Measurements from ENCODE around the gene RNF38.
A peak's percentile ranks its signal among the peaks of the same experiment; 100 is the strongest.
"Not testable (repeated sequence)": the region's sequence is repeated elsewhere in the genome, so short reads cannot be mapped to it uniquely, and the experiment has no call there.

The RNF38 gene

DNA sequence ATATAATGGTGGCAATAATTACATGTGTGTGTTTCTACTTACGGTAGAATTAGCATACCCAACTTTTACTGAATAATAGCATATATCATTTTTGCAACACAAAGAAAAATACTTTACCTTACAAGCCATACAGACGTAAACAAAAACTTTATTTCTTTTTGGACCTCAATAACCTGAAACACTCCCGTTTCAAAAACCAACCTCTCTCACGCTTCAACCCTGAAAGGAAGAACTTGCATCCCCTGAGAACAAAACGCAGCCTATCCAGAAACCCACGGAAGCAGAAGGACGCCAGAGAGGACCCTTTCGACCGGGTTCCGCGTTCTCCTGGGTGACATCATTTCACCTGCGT is at the start of gene RNF38:
Gene RNF38 (minus strand): TSS at position 290 of the 352 bp plus-strand sequence. CDS start 161 bp downstream, at position 129.
- peak within 1 kb of the TSS; percentile 70 for H3K4me3 ChIP-seq (ENCODE audit: low read depth, low read length)
- no peak for DNase-seq (ENCODE audit: low read depth)
- TF ChIP-seq, protein P1, sequence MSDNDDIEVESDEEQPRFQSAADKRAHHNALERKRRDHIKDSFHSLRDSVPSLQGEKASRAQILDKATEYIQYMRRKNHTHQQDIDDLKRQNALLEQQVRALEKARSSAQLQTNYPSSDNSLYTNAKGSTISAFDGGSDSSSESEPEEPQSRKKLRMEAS (IDR thresholded peaks at IDR 0.05; ENCODE audit: low read depth, low read length), result no peak
- TF ChIP-seq MYC (IDR thresholded peaks at IDR 0.05; ENCODE audit: low read depth, low read length), result no peak
- no peak for TF ChIP-seq POLR2A (IDR thresholded peaks at IDR 0.05; ENCODE audit: extremely low read depth, insufficient read length)
- TF ChIP-seq, protein P2, sequence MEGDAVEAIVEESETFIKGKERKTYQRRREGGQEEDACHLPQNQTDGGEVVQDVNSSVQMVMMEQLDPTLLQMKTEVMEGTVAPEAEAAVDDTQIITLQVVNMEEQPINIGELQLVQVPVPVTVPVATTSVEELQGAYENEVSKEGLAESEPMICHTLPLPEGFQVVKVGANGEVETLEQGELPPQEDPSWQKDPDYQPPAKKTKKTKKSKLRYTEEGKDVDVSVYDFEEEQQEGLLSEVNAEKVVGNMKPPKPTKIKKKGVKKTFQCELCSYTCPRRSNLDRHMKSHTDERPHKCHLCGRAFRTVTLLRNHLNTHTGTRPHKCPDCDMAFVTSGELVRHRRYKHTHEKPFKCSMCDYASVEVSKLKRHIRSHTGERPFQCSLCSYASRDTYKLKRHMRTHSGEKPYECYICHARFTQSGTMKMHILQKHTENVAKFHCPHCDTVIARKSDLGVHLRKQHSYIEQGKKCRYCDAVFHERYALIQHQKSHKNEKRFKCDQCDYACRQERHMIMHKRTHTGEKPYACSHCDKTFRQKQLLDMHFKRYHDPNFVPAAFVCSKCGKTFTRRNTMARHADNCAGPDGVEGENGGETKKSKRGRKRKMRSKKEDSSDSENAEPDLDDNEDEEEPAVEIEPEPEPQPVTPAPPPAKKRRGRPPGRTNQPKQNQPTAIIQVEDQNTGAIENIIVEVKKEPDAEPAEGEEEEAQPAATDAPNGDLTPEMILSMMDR (IDR thresholded peaks at IDR 0.05; ENCODE audit: low read depth, low read length), result no peak

DNA sequence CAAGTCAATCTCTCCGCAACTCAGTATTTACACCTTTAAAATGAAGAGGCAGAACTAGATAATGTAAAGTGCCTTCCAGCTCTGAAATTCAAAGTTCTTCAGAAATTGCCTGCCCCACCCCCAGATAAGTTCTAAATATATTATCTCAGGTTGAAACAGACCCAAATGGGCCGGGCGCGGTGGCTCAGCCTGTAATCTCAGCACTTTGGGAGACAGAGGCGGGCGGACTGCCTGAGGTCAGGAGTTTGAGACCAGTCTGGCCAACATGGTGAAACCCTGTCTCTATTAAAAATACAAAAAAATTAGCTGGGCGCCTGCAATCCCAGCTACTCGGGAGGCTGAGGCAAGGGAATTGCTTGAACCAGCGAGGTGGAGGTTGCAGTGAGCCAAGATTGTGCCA is 48.5 kb upstream of the RNF38 start:
- not testable (repeated sequence) for DNase-seq (ENCODE audit: low read depth); H3K4me3 ChIP-seq (ENCODE audit: low read depth, low read length)

DNA sequence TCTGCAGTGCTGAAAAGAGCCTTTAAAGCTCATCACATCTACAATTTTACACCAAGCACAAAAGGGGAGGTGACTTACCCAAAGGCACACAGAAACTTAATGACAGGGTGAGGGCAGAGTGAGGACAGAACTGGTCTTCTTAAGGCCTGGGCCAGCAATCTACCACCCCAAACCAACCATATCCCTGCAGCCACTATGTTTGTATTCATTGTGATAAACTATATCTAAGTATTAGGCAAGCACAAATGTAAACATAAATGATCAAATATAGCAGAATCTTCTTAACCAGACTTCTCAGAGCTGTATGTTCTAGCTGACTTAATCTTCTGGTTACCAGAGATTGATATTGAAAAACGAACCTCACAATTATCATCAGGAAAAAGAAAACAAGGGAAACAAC is 47.9 kb upstream of the RNF38 start:
- DNase-seq (ENCODE audit: low read depth), result no peak

DNA sequence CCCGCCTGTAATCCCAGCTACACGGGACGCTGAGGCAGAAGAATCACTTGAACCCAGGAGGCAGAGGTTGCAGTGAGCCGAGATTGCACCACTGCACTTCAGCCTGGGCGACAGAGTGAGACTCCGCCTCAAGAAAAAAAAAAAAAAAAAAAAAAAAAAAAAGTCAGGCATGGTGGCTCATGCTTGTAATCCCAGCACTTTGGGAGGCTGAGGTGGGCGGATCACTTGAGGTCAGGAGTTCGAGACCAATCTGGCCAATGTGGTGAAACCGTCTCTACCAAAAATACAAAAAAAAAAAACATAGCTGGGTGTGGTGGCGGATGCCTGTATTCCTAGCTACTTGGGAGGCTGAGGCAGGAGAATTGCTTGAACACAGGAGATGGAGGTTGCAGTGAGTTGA is 46.6 kb upstream of the RNF38 start:
- not testable (repeated sequence) for H3K4me3 ChIP-seq (ENCODE audit: low read depth, low read length); DNase-seq (ENCODE audit: low read depth)

More for the DNA sequence above, 47.9 kb upstream of the RNF38 start:
- no peak overlapping the region for H3K4me3 ChIP-seq (ENCODE audit: low read depth, low read length)
- TF ChIP-seq MYC (IDR thresholded peaks at IDR 0.05; ENCODE audit: low read depth, low read length), result no peak
- no peak for TF ChIP-seq POLR2A (IDR thresholded peaks at IDR 0.05; ENCODE audit: extremely low read depth, insufficient read length)
- TF ChIP-seq, protein P2 (IDR thresholded peaks at IDR 0.05; ENCODE audit: low read depth, low read length), result no peak

DNA sequence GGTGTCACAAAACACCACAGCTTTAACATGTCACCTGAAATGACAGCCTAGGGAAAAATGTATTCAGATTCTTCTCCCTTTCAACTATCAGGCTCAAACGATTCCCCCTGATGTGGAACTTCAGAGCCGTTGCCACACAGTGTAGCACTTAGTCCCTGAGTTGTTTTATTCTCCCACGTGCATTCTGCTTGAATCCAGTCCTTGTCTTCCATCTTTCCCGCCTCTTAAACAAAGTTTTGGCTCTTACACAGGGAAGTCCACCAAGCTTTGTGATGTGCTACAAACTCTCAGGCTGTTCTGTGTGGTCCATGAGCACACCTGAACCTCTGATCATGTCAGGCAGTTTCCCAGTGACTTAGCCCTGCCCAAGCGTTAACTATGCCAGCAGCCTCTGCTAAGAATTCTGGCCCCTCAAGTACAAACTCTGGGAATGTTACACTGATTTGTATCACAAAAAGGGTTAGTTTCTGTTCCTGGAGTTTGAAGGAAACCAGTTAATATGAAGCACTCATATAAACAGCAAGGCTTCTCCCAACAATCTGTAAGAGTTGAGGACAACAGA is 45.8 kb upstream of the RNF38 start:
- TF ChIP-seq, protein P2 (IDR thresholded peaks at IDR 0.05; ENCODE audit: low read depth, low read length), result no peak
- no peak for TF ChIP-seq MYC (IDR thresholded peaks at IDR 0.05; ENCODE audit: low read depth, low read length)
- TF ChIP-seq, protein P1 (IDR thresholded peaks at IDR 0.05; ENCODE audit: low read depth, low read length), result no peak
- TF ChIP-seq POLR2A (IDR thresholded peaks at IDR 0.05; ENCODE audit: extremely low read depth, insufficient read length), result no peak
- no peak overlapping the region for H3K4me3 ChIP-seq (ENCODE audit: low read depth, low read length)
- no peak for DNase-seq (ENCODE audit: low read depth)

DNA sequence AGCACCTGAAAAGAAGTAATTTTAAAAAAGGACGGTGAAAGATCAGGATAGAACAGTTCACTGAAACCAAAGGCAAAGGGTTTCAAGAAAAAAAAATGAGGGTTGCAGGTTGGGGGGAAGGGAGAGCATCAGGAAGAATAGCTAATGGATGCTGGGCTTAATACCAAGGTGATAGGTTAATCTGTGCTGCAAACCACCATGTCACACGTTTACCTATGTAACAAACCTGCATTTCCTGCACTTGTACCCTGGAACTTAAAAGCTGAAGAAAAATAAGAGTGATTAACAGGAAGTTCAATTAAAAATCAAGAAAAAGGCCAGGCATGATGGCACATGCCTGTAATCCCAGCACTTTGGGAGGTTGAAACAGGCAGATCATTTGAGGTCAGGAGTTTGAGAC is 44.1 kb upstream of the RNF38 start:
- TF ChIP-seq POLR2A (IDR thresholded peaks at IDR 0.05; ENCODE audit: extremely low read depth, insufficient read length), result no peak
- TF ChIP-seq, protein P2 (IDR thresholded peaks at IDR 0.05; ENCODE audit: low read depth, low read length), result no peak
- TF ChIP-seq, protein P1 (IDR thresholded peaks at IDR 0.05; ENCODE audit: low read depth, low read length), result no peak
- no peak for TF ChIP-seq MYC (IDR thresholded peaks at IDR 0.05; ENCODE audit: low read depth, low read length)
- H3K4me3 ChIP-seq (ENCODE audit: low read depth, low read length), result no peak overlapping the region
- DNase-seq (ENCODE audit: low read depth), result no peak

DNA sequence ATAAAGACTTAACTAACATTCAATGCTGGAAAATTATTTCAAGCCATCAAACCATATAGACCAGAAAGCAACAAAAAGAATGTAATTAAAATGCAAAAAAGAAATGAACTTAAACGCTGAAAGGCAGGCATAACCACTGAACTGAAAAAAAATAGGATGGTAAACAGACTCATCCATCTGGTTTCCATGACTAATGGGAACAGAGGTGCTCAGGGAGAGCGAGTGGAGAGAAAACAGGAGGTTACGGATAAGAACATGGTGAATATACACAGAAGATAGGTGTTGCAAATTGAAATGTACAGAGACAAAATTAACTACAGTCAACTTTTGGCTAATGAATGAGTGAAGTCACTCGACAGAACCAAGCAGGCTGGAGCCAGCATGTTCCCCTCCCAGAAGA is 43.5 kb upstream of the RNF38 start:
- TF ChIP-seq, protein P1 (IDR thresholded peaks at IDR 0.05; ENCODE audit: low read depth, low read length), result no peak
- TF ChIP-seq, protein P2 (IDR thresholded peaks at IDR 0.05; ENCODE audit: low read depth, low read length), result no peak
- TF ChIP-seq MYC (IDR thresholded peaks at IDR 0.05; ENCODE audit: low read depth, low read length), result no peak
- no peak for TF ChIP-seq POLR2A (IDR thresholded peaks at IDR 0.05; ENCODE audit: extremely low read depth, insufficient read length)
- no peak overlapping the region for H3K4me3 ChIP-seq (ENCODE audit: low read depth, low read length)
- no peak for DNase-seq (ENCODE audit: low read depth)

Measured in NB4 (cell line).